HG03442 (cell line): ENCODE results near the gene ARRB1.
"Not testable (repeated sequence)": the region's sequence is repeated elsewhere in the genome, so short reads cannot be mapped to it uniquely, and the experiment has no call there.

ENCODE experiments used
- ATAC-seq: cut with Tn5 transposase; IDR thresholded peaks from one replicate; pipeline ENCODE4 v1.9.1; 2021; ENCODE audit warnings: mild to moderate bottlenecking, moderate library complexity; ENCODE audit not compliant: unreplicated experiment

ARRB1 gene

DNA sequence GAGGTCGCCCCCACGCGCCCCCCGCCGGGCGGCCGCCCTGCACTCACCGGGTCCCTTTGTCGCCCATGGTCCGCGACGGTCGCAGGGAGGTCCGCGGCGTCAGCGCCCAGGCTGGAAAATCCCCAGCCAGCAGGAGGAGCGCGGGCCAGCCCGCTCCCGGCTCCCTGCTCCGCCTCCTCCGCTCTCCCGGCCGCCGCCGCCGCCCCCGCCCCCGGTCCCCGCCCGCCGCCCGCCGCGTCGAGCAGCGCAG is at the start of gene ARRB1:
Gene ARRB1 (minus strand): TSS at position 121 of the 250 bp plus-strand sequence. CDS start 54 bp downstream, at position 67.
- ATAC-seq, result no peak

DNA sequence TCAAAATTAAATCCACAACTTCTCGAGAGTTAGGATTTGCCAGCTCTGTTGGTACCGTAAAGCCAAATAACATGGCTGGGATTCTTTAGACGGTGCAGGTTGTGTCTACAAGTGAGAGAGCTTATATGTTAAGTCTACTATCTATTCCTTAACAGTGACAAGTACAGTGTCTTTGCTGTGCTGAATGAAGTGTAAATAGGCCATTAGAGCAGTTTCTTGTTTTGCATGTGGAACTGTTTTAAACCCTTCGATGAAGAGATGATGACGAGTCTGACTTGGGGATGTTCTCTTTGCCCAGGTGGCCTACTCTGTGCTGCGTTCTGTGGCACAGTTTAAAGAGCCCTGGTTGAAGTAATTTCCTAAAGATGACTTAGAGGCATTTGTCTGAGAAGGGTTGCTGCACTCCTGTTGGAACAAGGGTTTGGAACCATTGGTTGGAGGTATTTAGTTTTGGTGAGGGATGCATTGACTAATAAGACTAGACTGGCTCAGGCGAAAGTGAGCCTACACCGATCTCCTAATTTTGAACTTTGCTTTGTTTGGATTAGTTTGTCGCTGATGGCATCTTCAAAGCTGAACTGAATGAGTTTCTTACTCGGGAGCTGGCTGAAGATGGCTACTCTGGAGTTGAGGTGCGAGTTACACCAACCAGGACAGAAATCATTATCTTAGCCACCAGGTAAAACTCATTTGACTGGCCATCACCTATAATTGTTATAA is 48.8 kb upstream of the ARRB1 start:
- ATAC-seq, result no peak

DNA sequence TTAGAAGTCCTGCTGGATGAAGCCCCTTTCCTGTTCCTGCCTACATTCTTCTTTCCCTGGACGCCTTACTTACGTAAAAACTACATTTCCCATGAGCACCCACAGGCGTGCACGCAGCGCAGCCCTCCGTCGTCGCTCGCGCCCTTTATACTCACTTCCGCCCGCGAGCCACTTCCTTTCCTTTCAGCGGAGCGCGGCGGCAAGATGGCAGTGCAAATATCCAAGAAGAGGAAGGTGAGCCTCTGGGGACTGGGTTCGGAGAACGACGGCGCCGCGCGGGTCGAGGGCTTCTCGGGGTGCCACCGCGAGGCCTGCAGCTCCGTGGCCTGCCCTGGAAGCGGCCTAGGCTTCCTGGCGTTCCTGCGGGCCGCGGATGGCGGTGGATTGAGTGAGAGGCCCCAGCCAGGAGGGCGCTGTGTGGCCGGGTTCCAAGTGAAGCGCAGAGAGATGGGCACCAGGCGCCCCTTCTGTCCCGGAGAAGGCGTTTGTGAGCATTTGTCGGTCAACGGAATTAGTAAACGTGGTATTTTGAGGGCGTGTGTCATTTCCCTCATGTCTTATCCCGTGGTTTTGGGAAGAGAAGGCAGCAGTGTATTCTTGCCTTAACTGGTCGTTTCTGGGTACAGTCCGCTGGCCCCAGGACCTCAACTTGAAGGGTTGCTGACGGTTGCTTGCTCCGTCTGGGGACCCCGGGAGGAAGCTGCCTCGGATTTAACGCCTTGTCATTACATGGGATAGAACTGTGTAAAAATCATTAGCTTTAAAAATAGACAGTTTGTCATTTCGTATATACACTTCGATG is 48.1 kb upstream of the ARRB1 start, which contains the start of gene RPS3:
Gene RPS3 (plus strand): TSS at position 175 of the 802 bp plus-strand sequence. CDS start 30 bp downstream, at position 205.
- peak; percentile 85 for ATAC-seq

DNA sequence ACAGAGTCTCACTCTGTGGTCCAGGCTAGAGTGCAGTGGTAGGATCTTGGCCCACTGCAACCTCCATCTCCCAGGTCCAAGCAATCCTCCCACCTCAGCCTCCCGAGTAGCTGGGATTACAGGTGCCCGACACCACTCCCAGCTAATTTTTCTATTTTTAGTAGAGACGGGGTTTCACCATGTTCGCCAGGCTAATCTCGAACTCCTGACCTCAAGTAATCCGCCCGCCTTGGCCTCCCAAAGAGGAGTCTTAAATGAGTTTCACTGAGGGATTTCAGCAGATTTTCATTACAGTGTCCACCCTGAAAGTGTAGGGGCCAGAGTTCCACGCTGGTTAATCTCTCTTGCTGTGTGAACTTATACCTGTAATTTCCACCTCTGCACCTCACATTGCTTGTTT is 47.4 kb upstream of the ARRB1 start:
- no peak for ATAC-seq

DNA sequence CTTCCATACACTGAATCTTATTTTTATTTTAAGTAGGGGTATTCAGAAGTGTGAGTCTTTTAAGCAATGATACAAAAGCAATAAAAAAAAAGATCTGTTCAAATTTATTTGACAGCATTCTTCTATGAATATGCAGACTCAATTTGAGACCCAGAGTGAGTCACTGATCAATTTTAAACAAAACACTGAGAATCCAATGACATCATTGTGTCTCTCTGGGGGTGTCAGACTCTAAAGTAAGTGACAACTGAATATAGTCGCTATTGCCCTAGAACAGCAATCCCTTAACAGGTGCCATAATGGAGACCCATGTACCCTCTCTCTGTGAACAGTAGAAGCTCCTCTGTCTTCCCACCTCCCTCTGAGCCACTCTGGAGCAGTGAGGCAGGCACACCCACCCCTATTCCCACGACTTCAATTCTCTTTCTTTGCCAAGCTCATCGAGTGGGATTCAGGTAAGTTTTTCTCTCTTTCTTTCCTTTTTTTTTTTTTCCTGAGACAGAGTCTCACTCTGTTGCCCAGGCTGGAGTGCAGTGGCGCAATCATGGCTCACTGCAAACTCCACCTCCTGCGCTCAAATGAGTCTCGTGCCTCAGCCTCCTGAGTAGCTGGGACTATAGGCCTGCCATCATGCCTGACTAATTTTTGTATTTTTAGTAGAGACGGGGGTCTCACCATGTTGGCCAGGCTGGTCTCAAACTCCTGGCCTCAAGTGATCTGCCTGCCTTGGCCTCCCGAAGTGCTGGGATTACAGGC is 42.8 kb upstream of the ARRB1 start:
- no peak for ATAC-seq

DNA sequence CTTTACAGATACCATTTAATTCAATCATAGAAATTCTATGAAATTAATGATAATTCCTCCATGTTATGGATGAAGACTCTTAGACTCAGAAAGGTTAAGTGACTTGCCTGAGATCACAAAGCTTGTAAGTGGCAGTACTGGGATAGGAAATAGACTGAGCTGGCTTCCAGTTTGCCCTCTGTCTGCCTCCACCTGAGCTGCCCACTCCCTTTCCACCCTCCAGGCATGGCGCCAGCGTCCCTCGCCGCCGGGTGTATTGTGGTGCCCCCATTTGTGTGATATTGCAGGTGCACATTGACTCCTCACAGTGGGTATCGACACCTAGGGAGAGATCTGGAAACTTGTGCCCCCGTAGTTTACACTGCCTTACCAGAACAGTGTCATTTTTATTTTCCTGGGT is 38.5 kb upstream of the ARRB1 start:
- ATAC-seq, result no peak

DNA sequence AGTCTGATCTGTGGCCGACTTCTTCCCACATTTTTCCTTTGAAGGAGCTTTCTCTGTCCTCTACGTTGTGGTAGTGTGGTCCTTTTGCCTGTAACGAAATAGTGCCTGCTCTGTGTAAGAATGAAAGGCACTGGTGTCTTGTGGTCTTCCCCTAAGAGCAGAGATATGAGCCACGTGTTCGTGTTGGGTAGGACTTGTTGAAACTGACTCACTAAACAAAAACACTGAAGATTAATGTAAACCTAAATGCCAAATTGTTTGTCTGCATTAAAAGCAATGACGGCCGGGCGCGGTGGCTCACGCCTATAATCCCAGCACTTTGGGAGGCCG is 37.8 kb upstream of the ARRB1 start:
- ATAC-seq, result no peak

DNA sequence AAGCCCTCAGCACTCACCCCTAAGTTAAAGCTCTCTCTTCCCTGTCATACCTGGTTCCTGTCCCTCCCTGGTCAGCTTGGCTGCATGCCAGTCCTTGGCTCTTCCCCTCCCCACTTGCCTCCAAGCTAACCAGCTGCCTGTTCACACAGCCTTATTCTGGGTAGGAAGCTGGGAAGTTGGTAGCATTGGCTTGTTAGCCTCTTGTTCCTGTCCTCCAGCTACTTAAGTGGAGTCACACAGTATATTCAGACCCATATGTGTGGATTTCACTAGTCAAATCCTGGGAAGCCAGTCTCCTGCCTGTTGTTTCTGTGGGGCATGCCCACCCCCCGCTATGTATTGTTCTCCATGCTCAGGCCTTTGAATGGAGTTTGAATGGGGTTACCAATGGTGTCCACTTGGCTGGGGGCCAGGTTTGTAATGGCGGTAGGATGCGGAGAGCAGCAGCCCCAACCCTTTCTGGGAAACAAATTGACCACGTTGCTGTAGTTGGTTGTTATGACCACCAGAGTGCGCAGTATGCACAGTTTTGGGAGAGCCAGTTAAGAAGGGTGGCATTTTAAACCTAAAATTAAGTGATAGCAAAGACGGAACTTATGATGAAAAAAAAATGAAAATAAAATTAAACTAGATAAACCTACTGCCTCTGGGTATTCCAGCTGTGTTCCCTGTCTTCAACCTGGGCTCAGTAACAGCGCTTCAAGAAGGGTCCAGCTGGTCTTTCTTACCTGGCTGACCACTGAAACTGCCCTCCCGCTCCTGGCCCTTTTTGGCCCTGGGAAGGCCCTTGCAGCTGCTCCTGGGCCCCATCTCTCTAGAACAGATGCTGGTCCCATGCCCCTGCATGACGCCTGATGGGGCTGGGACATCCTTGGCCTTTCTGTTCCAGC is 37.2 kb upstream of the ARRB1 start:
- ATAC-seq, result peak; percentile 46

DNA sequence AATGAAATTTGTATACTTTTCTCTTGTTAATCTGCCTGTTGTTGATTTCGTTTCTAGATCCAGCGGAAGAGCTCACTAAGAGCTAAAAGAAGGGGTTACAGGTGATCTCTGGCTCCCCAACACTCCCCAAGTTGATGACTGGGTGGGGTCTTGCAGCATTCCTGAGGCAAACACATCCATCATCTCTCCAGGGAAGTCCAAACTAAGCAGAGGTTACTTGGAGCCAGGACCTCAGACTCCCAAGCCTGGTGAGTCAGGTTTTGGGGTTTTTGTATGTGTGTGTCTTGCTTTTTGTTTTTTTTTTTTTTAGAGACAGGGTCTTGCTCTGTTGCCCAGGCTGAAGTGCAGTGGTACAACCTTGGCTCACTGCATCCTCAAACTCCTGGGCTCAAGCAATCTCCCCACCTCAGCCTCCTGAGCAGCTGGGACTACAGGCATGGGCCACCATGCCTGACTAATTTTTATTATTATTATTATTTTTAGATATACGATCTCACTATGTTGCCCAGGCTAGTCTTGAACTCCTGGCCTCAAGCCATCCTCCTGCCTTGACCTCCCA is 36.4 kb upstream of the ARRB1 start:
- no peak for ATAC-seq

DNA sequence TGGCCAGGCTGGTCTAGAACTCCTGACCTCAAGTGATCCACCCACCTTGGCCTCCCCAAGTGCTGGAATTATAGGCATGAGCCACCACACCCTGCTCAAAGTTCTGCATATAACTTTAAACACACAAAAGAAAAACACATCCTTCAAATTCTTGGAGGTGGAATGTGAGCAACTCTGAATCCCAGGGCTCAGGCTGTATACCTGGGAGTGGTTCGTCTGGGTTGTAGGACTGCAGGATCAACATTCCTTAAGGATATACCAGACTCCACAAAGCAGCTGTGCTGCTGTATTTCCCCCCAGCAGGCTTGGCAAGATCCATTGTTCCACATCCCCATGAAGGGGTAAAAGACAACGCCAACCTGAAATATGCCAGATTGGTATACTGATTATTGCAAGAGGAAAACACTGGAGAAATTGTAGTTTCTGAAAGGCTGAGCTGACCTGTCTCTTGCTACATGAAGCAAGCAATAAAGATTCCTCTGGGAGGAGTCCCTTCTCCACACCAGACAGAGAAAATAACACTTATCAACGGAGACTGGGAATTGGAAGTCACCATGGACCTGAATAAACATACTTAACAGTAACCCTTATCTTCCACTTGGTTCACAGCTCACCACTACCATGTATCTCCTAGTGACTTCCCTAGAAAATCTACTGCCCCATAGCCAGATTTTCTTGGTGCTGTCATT is 35.6 kb upstream of the ARRB1 start:
- ATAC-seq, result no peak

DNA sequence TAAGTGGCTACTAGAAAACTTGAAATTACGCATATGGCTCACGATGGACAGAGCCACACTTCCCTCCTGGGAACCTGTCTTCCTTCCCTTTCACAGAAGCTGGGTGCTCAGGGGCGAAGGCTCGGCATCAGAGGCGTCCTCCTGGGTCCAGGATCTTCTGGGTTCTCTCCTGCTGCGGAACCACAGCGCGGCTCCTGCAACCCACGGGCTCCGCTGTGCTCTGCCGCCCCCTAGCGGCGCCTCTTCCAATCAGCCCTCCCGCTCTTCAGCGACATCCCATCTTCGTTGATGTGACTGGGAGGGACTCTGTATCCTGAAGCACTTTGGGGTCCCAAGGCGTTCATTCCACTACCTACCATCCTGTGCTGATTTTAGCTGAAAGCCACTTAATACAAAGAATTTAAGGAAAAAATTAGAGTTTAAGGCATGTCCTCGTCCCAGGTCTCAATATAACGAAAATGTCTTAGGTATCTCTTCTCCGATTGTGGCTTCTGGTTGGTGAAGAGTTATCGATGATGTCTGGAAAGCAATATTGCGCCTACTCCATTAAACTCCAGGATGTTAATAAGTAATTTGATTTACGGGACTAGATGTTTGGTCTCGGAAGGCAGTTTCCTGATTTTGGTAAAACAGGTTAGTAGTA is 33.1 kb upstream of the ARRB1 start:
- ATAC-seq, result no peak

DNA sequence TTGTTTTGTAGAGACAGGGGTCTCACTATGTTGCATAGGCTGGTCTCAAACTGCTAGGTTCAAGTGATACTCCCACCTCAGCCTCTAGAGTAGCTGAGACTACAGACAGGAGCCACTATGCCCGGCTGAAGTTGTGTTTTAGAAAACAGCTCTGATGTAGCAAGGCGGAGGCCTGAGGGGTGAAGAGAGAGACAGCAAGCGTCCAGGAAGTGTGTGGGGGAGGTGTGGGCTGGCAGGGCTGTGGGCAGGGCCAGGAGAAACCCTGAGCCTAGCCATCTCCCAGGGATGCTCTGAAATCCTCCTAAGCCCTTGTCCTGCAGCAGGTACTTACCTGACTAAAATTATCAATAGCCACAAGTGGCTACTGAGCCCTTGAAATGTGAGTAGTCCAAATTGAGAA is 31.8 kb upstream of the ARRB1 start:
- ATAC-seq, result no peak

DNA sequence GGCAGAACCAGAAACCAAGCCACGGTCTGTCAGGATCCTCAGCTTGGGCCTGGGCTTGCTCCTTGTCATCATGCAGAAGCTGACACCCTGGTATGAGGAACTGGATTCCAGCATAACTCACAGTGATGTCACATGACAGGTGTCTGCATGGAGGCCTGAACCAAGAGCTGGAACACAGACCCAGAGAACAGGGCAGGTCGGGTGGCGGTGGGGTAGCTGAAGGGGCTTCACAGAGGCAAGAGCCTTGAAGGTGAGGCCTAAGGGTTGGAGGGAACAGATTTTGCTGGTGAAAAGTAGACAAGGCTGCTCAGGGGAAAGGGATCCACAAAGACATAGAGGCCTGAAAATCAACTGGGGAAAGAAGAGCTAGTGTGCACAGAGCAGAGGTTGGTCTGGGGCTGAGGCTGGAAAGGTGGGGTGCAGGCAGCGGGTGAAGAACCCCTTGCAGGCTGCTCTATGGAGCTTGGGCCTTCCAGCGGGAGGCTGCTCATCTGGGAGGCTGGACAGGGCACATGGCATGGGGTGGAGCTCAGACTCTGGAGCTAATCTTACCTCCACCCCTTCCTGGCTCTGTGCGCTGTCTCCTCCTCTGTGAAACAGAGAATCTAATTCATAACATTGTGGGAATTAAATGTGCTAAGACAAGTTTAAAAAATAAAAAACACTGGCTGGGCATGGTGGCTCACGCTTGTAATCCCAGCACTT is 29.4 kb upstream of the ARRB1 start:
- no peak for ATAC-seq

DNA sequence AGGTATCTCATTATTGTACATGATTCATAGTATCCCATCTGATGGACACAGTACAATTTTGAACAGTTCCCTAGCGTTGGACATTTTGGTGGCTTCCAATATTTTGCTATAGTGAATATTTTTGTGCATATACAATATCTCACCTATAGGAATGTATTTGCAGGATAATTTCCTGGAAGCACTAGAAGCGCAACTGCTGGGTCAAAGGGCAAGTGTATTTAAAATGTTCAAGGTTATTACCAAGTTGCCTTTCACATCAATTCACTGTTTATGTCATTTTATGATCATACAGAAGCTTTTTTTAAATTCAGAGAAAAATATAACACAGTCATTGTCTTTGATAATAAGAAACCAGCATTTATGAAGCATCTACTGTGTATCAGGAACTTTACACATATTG is 28.8 kb upstream of the ARRB1 start:
- no peak for ATAC-seq

DNA sequence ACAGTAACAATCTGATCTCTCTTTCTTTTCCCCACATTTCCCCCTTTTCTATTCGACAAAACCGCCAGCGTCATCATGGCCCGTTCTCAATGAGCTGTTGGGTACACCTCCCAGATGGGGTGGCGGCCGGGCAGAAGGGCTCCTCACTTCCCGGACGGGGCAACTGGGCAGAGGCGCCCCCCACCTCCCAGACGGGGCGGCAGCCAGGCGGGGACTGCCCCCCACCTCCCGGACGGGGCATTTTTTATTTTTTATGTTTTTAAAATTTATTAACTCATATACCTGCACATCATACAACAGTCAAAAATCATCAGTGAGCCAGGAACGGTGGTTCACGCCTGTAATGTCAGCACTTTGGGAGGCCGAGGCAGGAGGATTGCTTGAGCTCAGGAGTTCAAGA is 27.3 kb upstream of the ARRB1 start:
- ATAC-seq, result not testable (repeated sequence)

DNA sequence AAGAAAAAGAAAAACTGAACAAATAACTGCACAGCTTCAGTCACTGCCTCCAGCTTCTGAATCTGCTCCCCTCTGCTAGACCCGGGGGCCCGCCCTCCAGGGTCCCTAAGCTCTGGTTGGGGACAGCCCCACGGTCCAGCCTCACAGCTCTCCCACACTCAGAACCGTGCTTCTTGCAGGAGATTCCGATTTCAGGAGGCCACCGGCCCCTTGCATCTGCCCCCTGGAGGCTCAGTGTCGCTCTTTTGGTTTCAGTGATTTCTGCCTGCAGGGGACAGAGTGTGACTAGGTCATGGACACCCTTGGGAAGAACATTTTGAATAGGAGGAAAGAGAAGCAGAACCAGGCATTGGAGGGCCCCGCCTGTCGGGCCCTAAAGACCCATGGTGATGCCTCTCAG is 24.7 kb upstream of the ARRB1 start:
- no peak for ATAC-seq

DNA sequence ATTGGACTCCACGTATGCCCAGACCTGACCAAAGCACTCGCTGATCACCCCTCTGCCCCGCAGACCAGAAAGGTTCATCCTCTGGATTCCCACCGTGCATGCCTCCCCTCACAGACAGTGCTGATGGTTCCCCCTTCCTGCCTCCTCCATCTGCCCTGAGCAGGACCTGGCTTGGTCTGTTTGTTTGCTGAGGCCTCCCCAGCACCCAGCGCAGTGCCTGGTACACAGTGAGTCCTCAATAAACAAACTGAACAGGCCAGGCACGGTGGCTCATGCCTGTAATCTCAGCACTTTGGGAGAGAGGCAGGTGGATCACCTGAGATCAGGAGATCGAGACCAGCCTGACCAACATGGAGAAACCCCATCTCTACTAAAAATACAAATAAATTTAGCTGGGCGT is 24.2 kb upstream of the ARRB1 start:
- no peak for ATAC-seq

DNA sequence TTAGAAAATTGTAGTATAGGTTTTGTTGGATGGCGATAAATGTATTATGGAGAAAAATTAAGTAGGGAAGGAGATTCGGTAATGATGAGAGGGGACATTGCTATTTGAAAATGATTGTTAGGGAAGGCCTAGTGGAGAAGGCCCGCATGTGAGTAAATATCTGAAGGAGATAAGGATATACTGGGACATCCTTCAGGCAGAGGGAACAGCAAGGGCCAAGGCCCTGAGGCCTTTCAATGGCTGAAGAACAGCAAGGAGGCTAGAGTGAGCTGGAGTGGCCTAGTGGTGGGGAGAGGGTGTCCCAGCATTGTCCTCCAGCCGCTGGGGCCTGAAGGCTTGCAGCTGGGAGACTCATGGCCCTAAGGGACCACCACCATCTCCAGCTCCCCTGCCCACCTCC is 23.2 kb upstream of the ARRB1 start:
- ATAC-seq, result no peak

DNA sequence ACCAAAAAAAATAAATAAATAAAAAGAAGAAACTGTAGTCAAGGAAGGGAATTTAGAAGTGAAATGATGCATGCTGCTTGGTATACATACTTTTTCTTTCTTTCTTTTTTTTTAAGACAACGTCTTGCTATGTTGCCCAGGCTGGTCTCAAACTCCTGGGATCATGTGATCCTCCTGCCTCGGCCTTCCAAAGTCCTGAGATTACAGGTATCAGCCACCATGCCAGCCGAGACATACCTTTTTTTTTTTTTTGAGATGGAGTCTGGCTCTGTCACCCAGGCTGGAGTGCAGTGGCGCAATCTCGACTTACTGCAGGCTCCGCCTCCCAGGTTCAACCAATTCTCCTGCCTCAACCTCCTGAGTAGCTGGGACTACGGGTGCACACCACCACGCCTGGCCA is 21.7 kb upstream of the ARRB1 start:
- ATAC-seq, result no peak
